ENCODE results near the gene FAM50B. TPM values are rescaled to one million over a fixed set of nuclear protein-coding genes. Genes with fewer than 3 reads are reported as not detected.

Gene FAM50B
- total and polyA plus RNA-seq, 2 of the 13 experiments (the other 11 are each of a cell fraction or from before 2014, with no cell fraction given), result 0.05 TPM; not detected in 1

- TF ChIP-seq PRDM10 (CRISPR knock-in tag; IDR thresholded peaks at IDR 0.05; ENCODE audit: low read depth) (no peak; the same call in 1 of the 2 replicates), ZNF326 (CRISPR knock-in tag; IDR thresholded peaks at IDR 0.05; ENCODE audit: borderline replicate concordance) (no peak), NPAS2 (CRISPR knock-in tag; IDR thresholded peaks at IDR 0.05; ENCODE audit: borderline replicate concordance) (no peak), ZHX2 (IDR thresholded peaks at IDR 0.05; ENCODE audit: low read depth) (no peak), ZHX2 (CRISPR knock-in tag; IDR thresholded peaks at IDR 0.05; ENCODE audit: borderline replicate concordance) (no peak), ZNF775 (CRISPR knock-in tag; IDR thresholded peaks at IDR 0.05; ENCODE audit: borderline replicate concordance) (0 out of 2 replicates have a peak, but pooled peaks have one; percentile 36), ZNF460 (CRISPR knock-in tag; IDR thresholded peaks at IDR 0.05; ENCODE audit: borderline replicate concordance) (no peak), THAP7 (CRISPR knock-in tag; IDR thresholded peaks at IDR 0.05) (0 out of 2 replicates have a peak, but pooled peaks have one; percentile 22), ZNF333 (CRISPR knock-in tag; IDR thresholded peaks at IDR 0.05; ENCODE audit: borderline replicate concordance) (no peak), ZNF484 (CRISPR knock-in tag; IDR thresholded peaks at IDR 0.05; ENCODE audit: borderline replicate concordance, low read depth) (no peak)
Measured at GRCh38 chr6:3825851-3826581, 23.2 kb upstream of the FAM50B start (continued).

Measured in HepG2 (cell line).